Astrocyte of the spinal cord (primary cell): ENCODE data around the gene PBX1.

Experiments used
- DNase-seq: peaks from one replicate; pipeline ENCODE4 v3.0.0; 2011; ENCODE audit warnings: low read depth, low spot score
- H3K4me3 ChIP-seq: 2 replicates; pipeline ENCODE4 v1.5.1; 2011; ENCODE audit warnings: low read depth, mild to moderate bottlenecking, low read length, moderate library complexity
- in situ Hi-C: cut with HindIII; loops from 2 replicates; pipeline ENCODE4 v1.10.0; 2017; ENCODE audit warnings: low sequenced_read_pairs
- TF ChIP-seq, protein P1 (sequence below): IDR thresholded peaks from 2 replicates; pipeline ENCODE4 v1.5.1; 2012; ENCODE audit warnings: low read depth, mild to moderate bottlenecking, low read length, inconsistent platforms

The PBX1 gene

DNA sequence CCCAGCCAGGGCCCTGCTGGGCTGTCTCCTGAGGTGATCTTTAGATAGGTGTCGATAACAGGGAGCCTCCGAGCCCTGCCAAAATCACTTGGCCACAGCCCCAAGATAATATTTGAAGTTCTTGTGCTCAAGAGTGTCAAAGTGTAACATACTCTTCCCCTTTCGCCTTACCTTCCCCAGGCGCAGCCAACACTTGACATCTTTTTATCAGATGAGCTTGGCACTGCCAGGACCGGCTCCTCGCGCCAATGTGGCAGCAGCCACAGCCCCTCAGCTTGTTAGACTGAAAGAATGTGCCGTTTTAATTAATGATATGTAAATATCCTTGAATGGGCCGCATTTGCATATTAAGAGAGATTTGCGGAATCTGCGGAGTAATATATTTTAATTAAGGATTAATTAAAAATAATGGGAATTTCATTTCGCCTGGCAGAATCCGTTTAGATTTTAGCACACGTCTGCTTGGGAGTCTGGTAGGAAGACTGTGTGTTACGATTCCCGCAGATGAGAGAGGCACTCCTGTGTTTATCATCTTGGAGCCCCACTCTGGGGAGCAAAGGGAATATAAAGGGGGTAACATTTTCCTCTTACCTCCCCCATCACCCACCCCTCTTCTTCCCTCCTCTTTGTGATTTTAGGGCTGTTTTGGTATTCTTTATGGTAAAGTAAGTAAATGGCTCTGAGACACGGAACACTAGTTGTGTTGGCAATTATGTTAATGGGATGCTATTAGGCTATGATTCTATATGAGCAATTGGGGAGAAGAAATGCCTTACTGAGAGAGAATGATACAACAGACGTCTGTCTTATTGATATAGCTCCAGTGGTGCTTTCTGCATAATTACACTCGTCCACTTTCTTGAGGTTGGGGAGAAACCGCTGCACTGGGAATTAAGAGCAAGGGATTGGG is 109.8 kb downstream of the PBX1 start:
- in situ Hi-C loops, result no loop called here
- no peak overlapping the region for H3K4me3 ChIP-seq
- DNase-seq, result no peak
- TF ChIP-seq, protein P1, sequence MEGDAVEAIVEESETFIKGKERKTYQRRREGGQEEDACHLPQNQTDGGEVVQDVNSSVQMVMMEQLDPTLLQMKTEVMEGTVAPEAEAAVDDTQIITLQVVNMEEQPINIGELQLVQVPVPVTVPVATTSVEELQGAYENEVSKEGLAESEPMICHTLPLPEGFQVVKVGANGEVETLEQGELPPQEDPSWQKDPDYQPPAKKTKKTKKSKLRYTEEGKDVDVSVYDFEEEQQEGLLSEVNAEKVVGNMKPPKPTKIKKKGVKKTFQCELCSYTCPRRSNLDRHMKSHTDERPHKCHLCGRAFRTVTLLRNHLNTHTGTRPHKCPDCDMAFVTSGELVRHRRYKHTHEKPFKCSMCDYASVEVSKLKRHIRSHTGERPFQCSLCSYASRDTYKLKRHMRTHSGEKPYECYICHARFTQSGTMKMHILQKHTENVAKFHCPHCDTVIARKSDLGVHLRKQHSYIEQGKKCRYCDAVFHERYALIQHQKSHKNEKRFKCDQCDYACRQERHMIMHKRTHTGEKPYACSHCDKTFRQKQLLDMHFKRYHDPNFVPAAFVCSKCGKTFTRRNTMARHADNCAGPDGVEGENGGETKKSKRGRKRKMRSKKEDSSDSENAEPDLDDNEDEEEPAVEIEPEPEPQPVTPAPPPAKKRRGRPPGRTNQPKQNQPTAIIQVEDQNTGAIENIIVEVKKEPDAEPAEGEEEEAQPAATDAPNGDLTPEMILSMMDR, result no peak

DNA sequence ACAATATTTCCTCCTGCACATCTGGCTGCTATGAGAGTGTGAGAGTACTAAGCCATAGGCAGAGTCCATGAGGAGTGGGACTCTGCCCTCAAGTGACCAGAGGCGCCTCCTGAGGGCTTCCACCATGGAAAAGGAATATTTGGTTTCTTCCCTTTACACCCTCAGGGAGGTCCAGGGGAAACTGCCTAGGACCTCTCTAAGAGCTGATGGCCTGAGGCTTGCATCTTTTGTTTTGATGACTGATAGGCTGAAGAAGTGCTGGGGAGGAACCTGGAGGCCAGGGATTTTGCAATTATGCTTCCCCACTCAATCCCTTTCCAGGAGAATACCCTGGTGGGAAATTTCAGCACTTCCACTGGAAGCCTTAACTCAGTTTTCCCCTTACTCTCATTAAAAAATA is 111.0 kb downstream of the PBX1 start:
- no peak overlapping the region for H3K4me3 ChIP-seq
- in situ Hi-C loops, result no loop called here
- DNase-seq, result no peak
- TF ChIP-seq, protein P1, result no peak

DNA sequence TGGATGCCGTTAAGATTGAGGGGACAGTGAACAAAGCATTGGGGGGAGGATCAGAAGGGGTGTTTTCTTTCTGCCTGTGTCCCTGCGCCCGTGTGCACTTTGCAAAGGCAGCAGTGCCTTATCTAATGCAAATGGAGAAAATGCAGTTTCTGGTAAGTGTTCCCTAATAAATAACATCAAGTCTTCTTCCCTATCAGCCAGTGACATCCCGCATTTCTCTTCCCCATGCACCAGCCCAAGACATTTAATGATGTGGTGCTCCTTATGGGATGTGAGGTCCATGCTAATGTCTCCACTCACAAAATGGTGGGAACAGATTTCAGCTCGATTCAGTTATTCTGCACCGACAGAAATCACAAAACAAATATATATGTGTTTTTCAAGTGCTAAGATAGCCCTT is 111.8 kb downstream of the PBX1 start:
- TF ChIP-seq, protein P1, result no peak
- H3K4me3 ChIP-seq, result no peak overlapping the region
- in situ Hi-C loops, result no loop called here
- no peak for DNase-seq

DNA sequence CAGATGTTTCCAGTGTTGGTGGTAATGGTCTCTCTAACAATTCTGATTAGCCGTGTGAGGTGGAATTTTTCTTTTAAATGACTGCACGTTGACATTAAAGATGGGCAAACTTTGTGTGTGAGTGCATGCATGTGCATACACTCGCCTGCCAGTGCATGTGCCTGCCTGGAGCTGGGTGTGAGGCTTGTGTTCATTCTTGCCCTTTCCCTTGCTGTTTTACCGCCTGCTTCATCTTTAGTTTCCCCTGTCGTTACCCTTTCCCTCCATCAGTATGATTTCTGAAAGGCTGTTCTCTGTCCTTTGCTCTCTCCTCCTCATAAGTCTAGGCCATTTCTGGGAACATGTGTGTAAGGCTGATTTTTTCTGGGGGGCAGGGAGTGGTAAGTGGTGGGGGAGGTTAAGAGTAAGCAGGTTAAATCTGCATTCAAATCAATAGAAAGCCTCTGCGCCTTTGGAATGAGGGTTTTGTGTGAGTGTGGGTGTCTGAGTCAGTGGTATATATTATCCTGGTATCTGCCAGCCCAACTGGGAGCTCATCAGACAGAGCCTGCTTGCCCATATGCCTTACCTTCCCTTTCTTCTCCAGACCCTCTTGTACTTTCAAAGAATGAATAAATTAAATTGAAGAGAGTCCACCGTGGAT is 112.5 kb downstream of the PBX1 start:
- in situ Hi-C loops, result no loop called here
- TF ChIP-seq, protein P1, result no peak
- DNase-seq, result no peak
- no peak overlapping the region for H3K4me3 ChIP-seq

DNA sequence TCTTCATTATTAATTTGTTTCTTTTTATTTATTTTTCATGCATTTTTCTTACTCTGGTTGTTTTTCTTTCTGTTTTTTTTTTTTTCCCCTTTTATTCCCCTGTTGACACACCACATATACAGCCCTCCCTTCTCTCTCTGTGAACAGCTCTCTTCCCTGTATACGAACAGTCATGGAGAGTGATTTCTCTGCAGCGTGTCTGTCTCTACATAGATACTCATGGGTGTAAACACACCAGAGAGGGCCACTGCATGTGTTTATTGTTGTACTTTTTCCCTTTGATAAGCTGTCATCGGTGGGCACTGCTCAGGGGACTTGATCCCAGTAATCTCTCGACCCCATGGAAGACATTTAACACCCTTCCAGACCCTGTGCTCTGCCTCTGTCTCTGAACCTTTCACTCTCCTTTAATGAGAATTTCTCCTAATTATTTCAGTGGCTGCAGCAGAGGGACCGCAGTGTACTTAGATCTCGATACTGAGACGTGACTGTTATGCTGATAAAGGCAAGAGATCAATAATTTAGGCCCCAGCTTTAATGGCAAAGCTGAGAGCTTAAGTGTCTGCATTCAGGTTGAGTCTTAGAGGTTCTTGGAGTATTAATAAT is 113.1 kb downstream of the PBX1 start:
- in situ Hi-C loops, result no loop called here
- DNase-seq, result no peak
- H3K4me3 ChIP-seq, result no peak overlapping the region
- TF ChIP-seq, protein P1, result no peak

DNA sequence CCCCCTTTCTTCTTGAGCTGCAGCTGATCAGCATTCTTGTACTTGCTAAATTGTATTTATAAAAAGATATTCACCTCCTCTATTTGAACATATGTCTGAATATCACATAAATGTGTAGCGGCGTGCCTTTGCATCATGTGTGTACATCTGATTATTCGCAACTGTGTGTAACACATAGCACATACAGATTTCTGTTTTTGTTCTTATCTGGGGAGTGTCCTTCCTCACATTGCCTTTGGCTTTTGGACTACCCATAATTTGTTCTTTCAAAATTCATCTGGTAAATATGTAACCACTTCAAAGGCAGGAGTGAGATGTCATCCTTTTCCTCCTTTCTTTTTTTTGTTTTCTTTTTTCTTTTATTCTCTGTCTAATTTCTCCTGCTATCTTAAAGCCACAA is 113.6 kb downstream of the PBX1 start:
- TF ChIP-seq, protein P1, result no peak
- no peak overlapping the region for H3K4me3 ChIP-seq
- no peak for DNase-seq
- in situ Hi-C loops, result no loop called here
